SJSA1 (cell line): ENCODE results near the gene DLG2. TPM values are rescaled to one million over a fixed set of nuclear protein-coding genes. Genes with fewer than 3 reads are reported as not detected.

Experiments
- DNase-seq, 2 experiments: peaks; one replicate each; pipeline ENCODE4 v3.0.0-alpha.2; 2015 to 2020; ENCODE audit warnings: low spot score in 2 of 2, low read depth in 1 of 2
- H3K27ac ChIP-seq: fragments of 250-450 bp; sonication (Bioruptor Pico); 2 replicates; pipeline ENCODE4 v1.5.1; 2020; ENCODE audit warnings: mild to moderate bottlenecking, moderate library complexity
- H3K27me3 ChIP-seq: fragments of 250-450 bp; sonication (Bioruptor Pico); replicated peaks from 2 replicates; pipeline ENCODE4 v1.5.1; 2020; ENCODE audit warnings: mild to moderate bottlenecking, moderate library complexity
- H3K36me3 ChIP-seq: fragments of 250-450 bp; sonication (Bioruptor Pico); 2 replicates; pipeline ENCODE4 v1.5.1; 2020; ENCODE audit warnings: mild to moderate bottlenecking
- H3K4me1 ChIP-seq: fragments of 250-450 bp; sonication (Bioruptor Pico); replicated peaks from 2 replicates; pipeline ENCODE4 v1.6.1; 2021; ENCODE audit warnings: mild to moderate bottlenecking
- H3K4me3 ChIP-seq: fragments of 250-450 bp; sonication (Bioruptor Pico); 2 replicates; pipeline ENCODE4 v1.5.1; 2020; ENCODE audit warnings: mild to moderate bottlenecking
- H3K9me3 ChIP-seq: fragments of 250-450 bp; sonication (Bioruptor Pico); replicated peaks from 2 replicates; pipeline ENCODE4 v1.5.1; 2020; ENCODE audit warnings: mild to moderate bottlenecking
- total RNA-seq: library from RNA; depleted of rRNA; stranded (reverse); fragments of >200 nt; shearing (Covaris generic); gene quantifications from 2 replicates; pipeline ENCODE4 v1.2.3, GENCODE V29; 2014

Gene DLG2
- total RNA-seq, 1 experiment from 2014 or later, result 0.13 TPM

- H3K9me3 ChIP-seq, result no peaks in the 10 kb centered on the region
- no peaks in the 10 kb centered on the region for H3K27me3 ChIP-seq
- no peak overlapping the region for H3K4me3 ChIP-seq
- no peaks in the 10 kb centered on the region for H3K36me3 ChIP-seq
- no peaks in the 10 kb centered on the region for H3K4me1 ChIP-seq
- H3K27ac ChIP-seq, result no peak overlapping the region
- DNase-seq, result no peak
These were observed 2094.0 kb downstream of the DLG2 start for GRCh38 chr11:83533166-83533565.

DNA sequence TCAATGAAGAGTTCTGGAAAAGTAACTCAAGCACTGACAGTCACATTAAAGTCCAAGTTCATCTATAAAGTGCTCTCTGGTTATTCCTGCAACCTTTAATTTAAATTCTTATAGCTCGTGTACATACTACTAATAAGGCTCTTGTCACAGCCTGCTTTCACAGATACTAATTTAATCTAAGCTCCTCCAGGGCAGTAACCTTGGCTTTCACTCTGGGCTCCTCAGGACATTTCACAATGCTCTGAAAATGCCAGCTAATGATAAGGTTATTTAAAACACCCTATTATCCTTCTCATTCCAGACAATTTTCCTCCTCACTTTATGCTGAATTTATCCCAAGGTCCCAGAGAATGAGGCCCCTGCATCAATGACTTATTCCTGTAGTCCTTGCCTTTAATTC, 2098.3 kb downstream of the DLG2 start:
- Histone ChIP-seq H3K27me3 (no peaks in the 10 kb centered on the region), H3K4me3 (no peak overlapping the region), H3K36me3 (no peaks in the 10 kb centered on the region), H3K4me1 (no peaks in the 10 kb centered on the region), H3K9me3 (no peaks in the 10 kb centered on the region), H3K27ac (no peak overlapping the region)
- DNase-seq, result no peak

DNA sequence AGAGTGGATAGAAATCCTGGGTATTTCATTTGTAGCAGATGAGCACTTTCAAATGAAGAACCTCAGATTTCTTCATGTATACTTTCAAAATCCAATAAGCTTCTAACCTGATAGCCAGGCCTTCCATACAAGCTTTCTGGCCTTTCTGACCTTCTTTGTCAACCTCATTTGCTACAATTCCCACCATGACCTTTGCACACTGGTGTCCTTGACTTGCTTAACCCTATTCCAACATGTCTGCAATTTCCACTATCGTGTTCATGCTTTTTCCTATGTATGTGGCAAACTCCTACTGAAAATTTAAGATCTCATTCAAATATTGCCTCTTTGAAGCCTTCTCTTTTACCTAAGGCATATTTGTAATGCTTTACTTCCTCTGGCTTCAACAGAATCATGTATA, 2098.9 kb downstream of the DLG2 start:
- Histone ChIP-seq H3K27ac (no peak overlapping the region), H3K27me3 (no peaks in the 10 kb centered on the region), H3K36me3 (no peaks in the 10 kb centered on the region), H3K4me1 (no peaks in the 10 kb centered on the region), H3K4me3 (no peak overlapping the region), H3K9me3 (no peaks in the 10 kb centered on the region)
- no peak for DNase-seq

DNA sequence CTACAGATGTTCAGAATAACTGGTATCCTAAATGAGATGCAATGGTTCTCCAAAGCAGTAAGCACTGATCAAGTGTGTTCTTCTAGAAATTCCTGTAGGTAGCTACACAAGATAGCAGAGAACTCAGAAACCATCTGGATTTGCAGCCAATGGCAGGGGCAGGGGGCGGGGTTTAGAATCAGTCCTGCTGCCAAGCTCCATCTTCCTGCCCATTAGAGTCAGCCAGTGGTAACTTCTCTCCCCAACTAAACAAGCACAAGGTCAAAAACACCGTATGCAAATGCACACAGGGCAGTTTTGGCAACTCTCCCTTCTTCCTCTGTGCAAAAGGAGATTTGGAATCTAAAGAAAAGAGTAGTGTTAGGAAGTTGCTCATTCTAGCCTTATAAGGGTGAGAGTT, 2103.5 kb downstream of the DLG2 start:
- Histone ChIP-seq H3K27me3 (no peaks in the 10 kb centered on the region), H3K4me3 (no peak overlapping the region), H3K36me3 (no peaks in the 10 kb centered on the region), H3K27ac (no peak overlapping the region), H3K9me3 (no peaks in the 10 kb centered on the region), H3K4me1 (no peaks in the 10 kb centered on the region)
- no peak for DNase-seq

DNA sequence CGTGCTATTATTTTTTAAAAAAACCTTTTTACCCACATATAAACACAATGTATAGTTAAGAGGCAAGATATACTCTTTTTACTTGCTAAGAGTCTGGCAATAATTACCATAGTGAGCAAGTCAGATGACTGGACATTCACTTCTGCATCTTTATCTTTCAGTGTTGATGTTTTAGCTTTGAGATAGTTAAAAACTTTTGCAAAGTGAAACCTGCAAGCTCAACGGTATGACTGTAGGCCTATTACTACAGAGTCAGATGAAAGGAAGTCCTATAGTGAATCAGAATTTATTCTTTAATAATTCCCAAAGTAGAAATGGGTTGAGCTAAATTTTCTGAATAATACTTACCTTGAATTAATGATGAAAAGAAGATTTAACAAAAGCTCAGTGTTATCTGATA, 2104.2 kb downstream of the DLG2 start:
- DNase-seq, result no peak
- no peaks in the 10 kb centered on the region for H3K36me3 ChIP-seq
- no peaks in the 10 kb centered on the region for H3K9me3 ChIP-seq

GRCh38 chr11:83521647-83522596, 2105.2 kb downstream of the DLG2 start:
- Histone ChIP-seq H3K9me3 (no peaks in the 10 kb centered on the region), H3K27me3 (no peaks in the 10 kb centered on the region), H3K36me3 (no peaks in the 10 kb centered on the region), H3K4me1 (no peaks in the 10 kb centered on the region), H3K4me3 (no peak overlapping the region), H3K27ac (no peak overlapping the region)
- no peak for DNase-seq

More for the DNA sequence above, 2104.2 kb downstream of the DLG2 start:
- Histone ChIP-seq H3K27me3 (no peaks in the 10 kb centered on the region), H3K4me3 (no peak overlapping the region), H3K27ac (no peak overlapping the region), H3K4me1 (no peaks in the 10 kb centered on the region)

DNA sequence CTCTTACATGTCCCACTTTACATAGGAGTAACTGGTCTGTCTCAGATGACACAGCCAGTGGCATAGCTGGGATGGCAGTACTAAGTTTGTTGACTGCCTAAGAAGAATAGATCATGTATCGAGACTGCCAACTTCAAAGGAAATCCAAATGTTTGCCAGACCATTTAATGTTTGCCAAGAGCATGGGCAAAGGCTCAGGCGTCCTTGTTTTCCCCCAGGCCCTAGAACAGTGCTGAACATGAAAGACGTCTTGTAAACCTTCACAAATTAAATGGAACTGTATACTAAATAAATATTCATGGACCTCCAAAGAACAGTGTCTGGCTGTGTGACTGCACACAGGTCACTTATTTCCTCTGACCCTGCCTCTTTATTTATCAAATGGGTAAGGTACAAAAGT, 2106.3 kb downstream of the DLG2 start:
- no peak for DNase-seq
- H3K27ac ChIP-seq, result no peak overlapping the region
- no peaks in the 10 kb centered on the region for H3K36me3 ChIP-seq
- H3K4me3 ChIP-seq, result no peak overlapping the region
- H3K9me3 ChIP-seq, result no peaks in the 10 kb centered on the region
- no peaks in the 10 kb centered on the region for H3K4me1 ChIP-seq
- no peaks in the 10 kb centered on the region for H3K27me3 ChIP-seq

DNA sequence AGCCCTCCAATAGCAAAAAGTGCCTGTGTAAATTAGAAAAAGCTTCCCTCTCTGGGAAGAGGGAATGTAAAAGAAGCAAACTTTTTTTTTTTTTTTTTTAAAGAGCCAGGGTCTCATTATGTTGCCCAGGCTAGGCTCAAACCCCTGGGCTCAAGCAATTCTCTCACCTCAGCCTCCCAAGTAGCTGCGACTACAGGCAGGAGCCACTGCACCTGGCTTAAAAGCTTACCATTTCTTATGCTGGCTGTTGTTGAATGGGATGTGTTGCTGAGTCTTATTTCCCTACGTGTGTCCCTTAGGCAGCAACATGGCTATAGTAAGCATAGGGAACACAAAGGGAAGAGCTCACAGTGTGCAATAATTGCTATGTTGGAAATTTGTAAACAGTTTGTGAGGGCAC, 2115.5 kb downstream of the DLG2 start:
- Histone ChIP-seq H3K4me3 (no peak overlapping the region), H3K9me3 (no peaks in the 10 kb centered on the region), H3K36me3 (no peaks in the 10 kb centered on the region), H3K4me1 (no peaks in the 10 kb centered on the region), H3K27ac (no peak overlapping the region), H3K27me3 (no peaks in the 10 kb centered on the region)
- DNase-seq, result no peak

DNA sequence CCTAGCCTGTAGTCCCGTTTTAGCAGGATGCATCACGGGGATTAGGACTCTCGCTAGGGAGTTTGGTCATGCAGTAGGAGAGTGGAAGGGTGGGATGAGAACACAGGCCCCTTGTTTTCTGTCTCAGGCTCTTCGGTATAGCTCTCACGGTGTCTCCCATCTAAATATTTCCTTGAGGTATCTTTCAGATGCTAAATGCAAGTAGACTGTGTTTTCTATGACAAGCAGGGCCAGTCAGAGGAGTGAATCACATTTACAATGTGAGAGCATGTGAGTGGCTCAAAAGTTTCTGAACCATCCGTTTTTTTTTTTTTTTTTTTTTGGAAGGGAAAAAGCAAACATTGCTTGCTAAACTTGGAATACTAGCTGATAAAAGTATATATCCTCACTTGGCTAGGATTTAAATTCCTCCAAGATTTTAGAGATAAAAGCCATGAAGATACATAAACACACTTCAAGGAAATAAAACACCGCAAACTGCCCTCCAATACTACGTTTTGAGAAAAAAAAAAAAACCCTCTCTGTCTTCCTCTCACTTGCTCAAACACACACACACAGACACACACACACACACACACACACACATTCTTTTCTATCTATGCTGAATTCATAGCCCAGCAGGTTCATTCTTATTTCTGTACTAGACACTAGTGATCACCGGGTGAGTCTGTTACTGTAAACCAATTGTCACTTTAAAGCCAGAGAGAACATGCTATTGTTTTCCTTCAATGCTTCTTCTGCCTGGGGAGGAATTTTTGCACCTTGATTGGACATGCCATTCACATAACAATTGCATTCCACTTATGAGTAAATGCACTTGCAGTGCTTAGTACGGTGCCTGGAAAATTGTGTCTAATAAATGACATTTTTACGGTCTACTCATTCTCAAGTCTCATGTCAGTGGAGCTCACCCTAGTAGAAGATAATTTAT, 2116.3 kb downstream of the DLG2 start:
- Histone ChIP-seq H3K9me3 (no peaks in the 10 kb centered on the region), H3K4me1 (no peaks in the 10 kb centered on the region), H3K27ac (no peak overlapping the region), H3K4me3 (no peak overlapping the region), H3K27me3 (no peaks in the 10 kb centered on the region), H3K36me3 (no peaks in the 10 kb centered on the region)
- DNase-seq, result no peak

DNA sequence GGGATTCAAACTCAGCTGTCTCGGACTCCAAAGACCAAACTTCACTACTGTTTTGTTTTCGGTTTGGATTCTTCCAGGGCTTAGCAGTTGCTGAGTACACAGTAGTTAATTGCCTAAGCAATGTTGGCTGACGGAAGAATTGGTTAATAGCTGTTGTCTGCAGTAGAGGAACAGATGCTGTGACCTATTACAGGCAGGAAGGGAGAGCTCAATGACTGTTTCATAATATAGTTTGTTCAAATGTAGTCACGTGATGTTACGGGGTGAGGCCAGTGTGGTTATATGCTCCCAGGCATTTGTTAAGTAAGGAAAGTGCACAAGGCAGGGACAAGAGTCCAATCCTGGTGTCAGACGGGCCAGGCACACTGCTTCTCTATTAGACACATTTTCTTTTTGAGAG, 2118.3 kb downstream of the DLG2 start:
- no peaks in the 10 kb centered on the region for H3K36me3 ChIP-seq
- no peaks in the 10 kb centered on the region for H3K4me1 ChIP-seq
- no peak for DNase-seq
- no peaks in the 10 kb centered on the region for H3K27me3 ChIP-seq
- no peak overlapping the region for H3K27ac ChIP-seq
- no peak overlapping the region for H3K4me3 ChIP-seq
- no peaks in the 10 kb centered on the region for H3K9me3 ChIP-seq

- Histone ChIP-seq H3K9me3 (no peaks in the 10 kb centered on the region), H3K27ac (no peak overlapping the region), H3K36me3 (no peaks in the 10 kb centered on the region), H3K27me3 (no peaks in the 10 kb centered on the region), H3K4me1 (no peaks in the 10 kb centered on the region), H3K4me3 (no peak overlapping the region)
- DNase-seq, result no peak
These were observed 2125.1 kb downstream of the DLG2 start for GRCh38 chr11:83502041-83502440.

- Histone ChIP-seq H3K9me3 (no peaks in the 10 kb centered on the region), H3K36me3 (no peaks in the 10 kb centered on the region), H3K4me1 (no peaks in the 10 kb centered on the region), H3K27ac (no peak overlapping the region), H3K27me3 (no peaks in the 10 kb centered on the region), H3K4me3 (no peak overlapping the region)
- no peak for DNase-seq
These were observed 2133.2 kb downstream of the DLG2 start for GRCh38 chr11:83493917-83494316.

GRCh38 chr11:83493034-83493433, 2134.1 kb downstream of the DLG2 start:
- no peaks in the 10 kb centered on the region for H3K27me3 ChIP-seq
- no peak for DNase-seq
- H3K4me3 ChIP-seq, result no peak overlapping the region
- H3K27ac ChIP-seq, result no peak overlapping the region
- H3K4me1 ChIP-seq, result no peaks in the 10 kb centered on the region
- no peaks in the 10 kb centered on the region for H3K9me3 ChIP-seq
- no peaks in the 10 kb centered on the region for H3K36me3 ChIP-seq

DNA sequence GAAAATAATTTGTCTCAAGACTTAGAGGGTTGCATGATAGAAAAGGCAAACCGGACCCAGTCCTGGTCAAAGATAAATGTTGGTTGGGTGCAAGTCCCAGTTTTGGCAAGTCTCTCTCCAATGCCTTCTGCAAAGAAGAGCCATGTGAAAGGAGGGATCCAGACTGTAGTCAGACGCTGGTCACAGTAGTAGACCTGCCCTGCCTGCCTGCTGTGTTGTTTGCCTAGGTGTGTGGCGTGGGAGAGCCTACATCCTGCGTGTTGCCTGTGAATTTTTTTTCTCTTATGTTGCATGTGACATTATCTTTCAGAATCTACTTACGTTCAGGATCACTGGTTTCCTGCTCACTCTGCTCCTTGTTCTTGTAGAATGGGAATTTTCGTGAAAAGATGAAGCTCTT, 2143.3 kb downstream of the DLG2 start:
- no peaks in the 10 kb centered on the region for H3K9me3 ChIP-seq

More for the DNA sequence above, 2143.3 kb downstream of the DLG2 start:
- Histone ChIP-seq H3K4me1 (no peaks in the 10 kb centered on the region), H3K27ac (no peak overlapping the region), H3K27me3 (no peaks in the 10 kb centered on the region), H3K4me3 (no peak overlapping the region), H3K36me3 (no peaks in the 10 kb centered on the region)
- no peak for DNase-seq
